Measurements from ENCODE around the gene MTRF1L. TPM values are rescaled to one million over a fixed set of nuclear protein-coding genes. Genes with fewer than 3 reads are reported as not detected.

The MTRF1L gene
- total RNA-seq, 1 experiment from 2014 or later: 25.5 TPM

- no peak overlapping the region for H3K4me3 Mint-ChIP-seq (ENCODE audit: unreplicated experiment)
- no peaks in the 10 kb centered on the region for H3K9me3 Mint-ChIP-seq (ENCODE audit: unreplicated experiment)
- H3K27ac Mint-ChIP-seq (ENCODE audit: low read depth, unreplicated experiment): no peak overlapping the region
- intact Hi-C loops (cut with micrococcal nuclease): no loop called here
- no peaks in the 10 kb centered on the region for H3K4me1 Mint-ChIP-seq (ENCODE audit: insufficient read depth, unreplicated experiment)
- peaks cover 32% of the 10 kb centered on the region for H3K27me3 Mint-ChIP-seq (ENCODE audit: insufficient read depth, unreplicated experiment)
- CTCF ChIA-PET: interaction anchor here (1.0 to 1.9 kb wide), 3 partner anchors 9 to 11 kb away, joined by 3 to 8 read pairs (median 3); no protein-coding TSS in a partner anchor
- no peak for DNase-seq (ENCODE audit: unreplicated experiment)
- POLR2A ChIA-PET: no interaction called here
- TF ChIP-seq, protein P1, sequence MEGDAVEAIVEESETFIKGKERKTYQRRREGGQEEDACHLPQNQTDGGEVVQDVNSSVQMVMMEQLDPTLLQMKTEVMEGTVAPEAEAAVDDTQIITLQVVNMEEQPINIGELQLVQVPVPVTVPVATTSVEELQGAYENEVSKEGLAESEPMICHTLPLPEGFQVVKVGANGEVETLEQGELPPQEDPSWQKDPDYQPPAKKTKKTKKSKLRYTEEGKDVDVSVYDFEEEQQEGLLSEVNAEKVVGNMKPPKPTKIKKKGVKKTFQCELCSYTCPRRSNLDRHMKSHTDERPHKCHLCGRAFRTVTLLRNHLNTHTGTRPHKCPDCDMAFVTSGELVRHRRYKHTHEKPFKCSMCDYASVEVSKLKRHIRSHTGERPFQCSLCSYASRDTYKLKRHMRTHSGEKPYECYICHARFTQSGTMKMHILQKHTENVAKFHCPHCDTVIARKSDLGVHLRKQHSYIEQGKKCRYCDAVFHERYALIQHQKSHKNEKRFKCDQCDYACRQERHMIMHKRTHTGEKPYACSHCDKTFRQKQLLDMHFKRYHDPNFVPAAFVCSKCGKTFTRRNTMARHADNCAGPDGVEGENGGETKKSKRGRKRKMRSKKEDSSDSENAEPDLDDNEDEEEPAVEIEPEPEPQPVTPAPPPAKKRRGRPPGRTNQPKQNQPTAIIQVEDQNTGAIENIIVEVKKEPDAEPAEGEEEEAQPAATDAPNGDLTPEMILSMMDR (IDR thresholded peaks at IDR 0.05; ENCODE audit: unreplicated experiment): no peak
- BruUV-seq (replicated peaks): no TSS peak
- H3K36me3 Mint-ChIP-seq (ENCODE audit: insufficient read depth, unreplicated experiment): no peaks in the 10 kb centered on the region
These were observed 43.2 kb downstream of the MTRF1L start for GRCh38 chr6:152959333-152959732.

GRCh38 chr6:152957796-152958195 is 44.7 kb downstream of the MTRF1L start:
- no peak for DNase-seq (ENCODE audit: unreplicated experiment)
- no peak overlapping the region for H3K4me3 Mint-ChIP-seq (ENCODE audit: unreplicated experiment)
- no peaks in the 10 kb centered on the region for H3K9me3 Mint-ChIP-seq (ENCODE audit: unreplicated experiment)
- no peak overlapping the region for H3K27ac Mint-ChIP-seq (ENCODE audit: low read depth, unreplicated experiment)
- intact Hi-C loops (cut with micrococcal nuclease): no loop called here
- H3K4me1 Mint-ChIP-seq (ENCODE audit: insufficient read depth, unreplicated experiment): no peaks in the 10 kb centered on the region
- POLR2A ChIA-PET: no interaction called here
- peaks cover 21% of the 10 kb centered on the region for H3K27me3 Mint-ChIP-seq (ENCODE audit: insufficient read depth, unreplicated experiment)
- H3K36me3 Mint-ChIP-seq (ENCODE audit: insufficient read depth, unreplicated experiment): no peaks in the 10 kb centered on the region
- BruUV-seq (replicated peaks): no TSS peak
- CTCF ChIA-PET: interaction anchor here (1.3 to 4.7 kb wide), 5 partner anchors 9 to 93 kb away, joined by 4 to 55 read pairs (median 9); no protein-coding TSS in a partner anchor
- TF ChIP-seq, protein P1 (IDR thresholded peaks at IDR 0.05; ENCODE audit: unreplicated experiment): no peak

DNA sequence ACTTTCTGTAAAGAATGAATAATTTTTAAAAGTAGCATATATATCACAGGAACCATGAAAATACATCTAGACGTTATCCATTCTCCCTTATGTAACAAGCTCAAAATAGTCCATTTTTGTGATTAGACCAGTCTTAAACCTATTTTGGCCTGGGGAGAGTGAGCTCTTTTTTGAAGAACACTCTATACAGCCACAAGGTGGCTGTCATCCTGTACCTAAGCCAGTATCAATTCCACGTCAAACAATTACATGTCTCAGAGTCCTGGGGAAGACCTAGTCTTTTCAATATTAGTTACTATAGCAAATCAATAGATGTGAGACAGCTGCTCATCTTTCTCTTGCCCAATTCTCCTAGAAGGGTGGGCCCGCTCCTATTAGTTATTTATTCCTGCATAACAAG is 48.1 kb downstream of the MTRF1L start:
- ChIA-PET CTCF (interaction anchor here (0.5 to 4.7 kb wide), 34 partner anchors 9 to 1472 kb away, joined by 3 to 55 read pairs (median 4); partner anchors contain the start of gene VIP), POLR2A (interaction anchor here (0.7 to 1.4 kb wide), 2 partner anchors 25 to 434 kb away, joined by 3 read pairs; no protein-coding TSS in a partner anchor)
- no TSS peak for BruUV-seq (replicated peaks)
- Mint-ChIP-seq H3K4me1 (ENCODE audit: insufficient read depth, unreplicated experiment) (peaks cover 7% of the 10 kb centered on the region), H3K27ac (ENCODE audit: low read depth, unreplicated experiment) (no peak overlapping the region), H3K27me3 (ENCODE audit: insufficient read depth, unreplicated experiment) (peaks cover 15% of the 10 kb centered on the region), H3K4me3 (ENCODE audit: unreplicated experiment) (no peak overlapping the region), H3K36me3 (ENCODE audit: insufficient read depth, unreplicated experiment) (no peaks in the 10 kb centered on the region), H3K9me3 (ENCODE audit: unreplicated experiment) (no peaks in the 10 kb centered on the region)
- no peak for DNase-seq (ENCODE audit: unreplicated experiment)
- TF ChIP-seq, protein P1 (IDR thresholded peaks at IDR 0.05; ENCODE audit: unreplicated experiment): no peak
- intact Hi-C loops (cut with micrococcal nuclease): loop anchor here (1.0 to 5.0 kb wide), 2 partner anchors 70 to 358 kb away; no protein-coding TSS in a partner anchor

- H3K27me3 Mint-ChIP-seq (ENCODE audit: insufficient read depth, unreplicated experiment): peaks cover 19% of the 10 kb centered on the region
- POLR2A ChIA-PET: interaction anchor here (1.0 kb wide), 1 partner anchor 27 kb away, joined by 3 read pairs; no protein-coding TSS in a partner anchor
- no peaks in the 10 kb centered on the region for H3K9me3 Mint-ChIP-seq (ENCODE audit: unreplicated experiment)
- TF ChIP-seq, protein P1 (IDR thresholded peaks at IDR 0.05; ENCODE audit: unreplicated experiment): peak; percentile 50
- peaks cover 12% of the 10 kb centered on the region for H3K4me1 Mint-ChIP-seq (ENCODE audit: insufficient read depth, unreplicated experiment)
- CTCF ChIA-PET: interaction anchor here (0.6 to 4.7 kb wide), 26 partner anchors 11 to 373 kb away, joined by 3 to 55 read pairs (median 4); partner anchors contain the start of gene VIP
- H3K4me3 Mint-ChIP-seq (ENCODE audit: unreplicated experiment): no peak overlapping the region
- H3K27ac Mint-ChIP-seq (ENCODE audit: low read depth, unreplicated experiment): no peak overlapping the region
- peak; percentile 51 for DNase-seq (ENCODE audit: unreplicated experiment)
- intact Hi-C loops (cut with micrococcal nuclease): loop anchor here (5.0 kb wide), 1 partner anchor 359 kb away; no protein-coding TSS in a partner anchor
- H3K36me3 Mint-ChIP-seq (ENCODE audit: insufficient read depth, unreplicated experiment): no peaks in the 10 kb centered on the region
- no TSS peak for BruUV-seq (replicated peaks)
These were observed 49.5 kb downstream of the MTRF1L start for GRCh38 chr6:152952866-152953509.
